Stimulated activated CD4-positive, alpha-beta T cell treated with anti-CD3 and anti-CD28 coated beads, Interleukin-2, amount 100 ng/mL, for 4 hours (primary cell): Measurements from ENCODE around the gene DHRSX.
"Not testable (repeated sequence)": the region's sequence is repeated elsewhere in the genome, so short reads cannot be mapped to it uniquely, and the experiment has no call there.

Experiments used
- DNase-seq: peaks from one replicate; pipeline ENCODE4 v3.0.0-alpha.2; 2020; ENCODE audit warnings: low read depth

The DHRSX gene

DNA sequence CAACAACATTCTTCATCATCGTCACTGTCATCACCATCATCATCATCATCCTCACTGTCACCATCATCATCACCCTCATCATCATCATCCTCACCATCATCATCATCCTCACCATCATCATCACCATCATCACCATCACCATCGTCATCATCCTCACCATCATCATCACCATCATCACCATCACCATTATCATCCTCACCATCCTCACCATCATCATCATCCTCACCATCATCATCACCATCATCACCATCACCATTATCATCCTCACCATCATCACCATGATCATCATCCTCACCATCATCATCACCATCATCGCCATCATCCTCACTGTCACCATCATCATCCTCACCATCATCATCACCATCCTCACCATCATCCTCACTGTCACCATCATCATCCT, 18.9 kb upstream of the DHRSX start:
- not testable (repeated sequence) for DNase-seq

DNA sequence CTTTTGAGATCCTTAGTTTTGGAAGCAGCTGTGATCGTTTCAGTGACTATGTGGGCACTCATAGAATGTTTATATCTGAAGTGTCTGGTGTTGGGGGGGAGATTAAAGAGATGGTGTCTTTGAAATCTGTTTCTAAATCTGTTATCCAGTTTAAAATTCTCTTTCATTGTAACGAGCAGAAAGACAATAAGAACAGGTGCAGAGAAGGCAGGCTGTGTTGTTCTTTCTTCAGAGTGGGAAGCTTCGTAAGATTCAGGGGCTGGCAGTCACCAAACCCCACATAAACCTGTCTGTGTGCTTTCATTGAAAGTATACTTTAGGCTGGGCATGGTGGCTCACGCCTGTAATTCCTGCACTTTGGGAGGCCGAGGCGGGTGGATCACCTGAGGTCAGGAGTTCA, 16.3 kb upstream of the DHRSX start:
- no peak for DNase-seq

DNA sequence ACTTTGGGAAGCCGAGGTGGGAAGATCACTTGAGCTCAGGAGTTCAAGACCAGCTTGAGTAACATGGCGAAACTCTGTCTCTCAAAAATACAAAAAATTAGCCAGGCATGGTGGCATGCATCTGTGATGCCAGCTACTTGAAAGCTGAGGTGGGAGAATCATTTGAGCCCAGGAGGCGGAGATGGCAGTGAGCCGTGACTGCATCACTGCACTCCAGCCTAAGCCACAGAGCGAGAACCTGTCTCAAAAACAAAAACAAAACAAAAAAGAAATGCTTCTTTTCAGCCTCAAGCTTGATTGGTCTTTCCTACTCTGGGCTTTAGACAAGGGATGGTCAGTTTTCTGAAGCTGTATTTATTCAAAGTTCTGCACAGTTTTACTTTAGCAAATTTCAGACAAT, 15.8 kb upstream of the DHRSX start:
- DNase-seq = no peak

DNA sequence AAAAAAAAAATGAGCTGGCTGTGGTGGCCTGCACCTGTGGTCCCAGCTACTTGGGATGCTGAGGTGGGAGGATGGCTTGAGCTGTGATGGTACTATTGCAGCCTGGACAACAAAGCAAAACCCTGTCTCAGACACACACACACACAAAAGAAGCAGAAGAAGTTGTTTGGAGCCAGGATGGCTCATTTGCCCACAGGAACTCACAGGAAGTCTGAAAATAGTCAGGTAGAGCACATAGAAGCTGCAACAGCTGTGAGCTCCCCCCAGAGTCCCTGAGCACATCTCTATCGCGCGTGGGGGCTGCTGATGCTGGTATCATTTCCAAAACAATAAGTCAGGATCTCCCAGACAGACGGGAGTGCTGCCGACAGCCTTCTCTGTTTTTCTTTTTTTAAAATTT, 13.4 kb upstream of the DHRSX start:
- no peak for DNase-seq

DNA sequence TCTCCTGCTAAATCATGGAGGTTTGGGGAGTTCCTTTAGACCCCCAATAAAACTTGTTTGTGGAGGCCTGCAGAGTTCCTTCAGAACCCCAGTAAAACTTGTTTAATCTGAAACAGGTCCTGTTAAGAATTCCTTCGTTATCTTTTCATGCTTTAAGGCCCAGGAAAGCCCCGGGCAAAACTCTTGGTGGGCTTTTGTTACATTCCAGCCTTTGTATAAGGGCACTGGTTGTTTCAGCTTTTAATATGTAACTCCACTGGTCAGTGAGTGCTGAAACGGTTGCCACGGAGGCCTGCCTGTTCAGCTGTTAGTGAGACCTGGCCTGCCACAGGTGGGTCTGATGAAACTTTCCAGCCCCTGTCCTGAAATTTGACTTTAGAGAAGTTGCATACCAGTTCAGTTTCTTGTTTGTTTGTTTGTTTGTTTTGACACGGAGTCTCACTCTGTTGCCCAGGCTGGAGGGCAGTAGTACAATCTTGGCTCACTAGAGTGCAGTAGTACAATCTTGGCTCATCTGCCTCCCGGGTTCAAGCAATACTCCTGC, 12.4 kb upstream of the DHRSX start:
- no peak for DNase-seq

DNA sequence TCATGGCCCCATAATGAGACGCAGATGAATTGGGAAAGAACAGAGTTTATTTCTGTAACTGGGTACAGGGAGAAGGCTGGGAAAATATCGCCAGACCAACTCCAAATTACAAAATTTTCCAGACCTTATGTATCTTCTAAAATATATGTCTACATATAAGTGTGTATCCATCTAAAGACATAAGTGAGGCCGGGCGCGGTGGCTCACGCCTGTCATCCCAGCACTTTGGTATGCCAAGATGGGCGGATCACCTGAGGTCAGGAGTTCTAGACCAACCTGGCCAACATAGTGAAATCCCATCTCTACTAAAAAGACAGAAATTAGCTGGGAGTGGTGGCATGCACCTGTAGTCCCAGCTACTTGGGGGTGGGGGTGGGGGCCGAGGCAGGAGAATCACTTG, 11.7 kb upstream of the DHRSX start:
- no peak for DNase-seq

DNA sequence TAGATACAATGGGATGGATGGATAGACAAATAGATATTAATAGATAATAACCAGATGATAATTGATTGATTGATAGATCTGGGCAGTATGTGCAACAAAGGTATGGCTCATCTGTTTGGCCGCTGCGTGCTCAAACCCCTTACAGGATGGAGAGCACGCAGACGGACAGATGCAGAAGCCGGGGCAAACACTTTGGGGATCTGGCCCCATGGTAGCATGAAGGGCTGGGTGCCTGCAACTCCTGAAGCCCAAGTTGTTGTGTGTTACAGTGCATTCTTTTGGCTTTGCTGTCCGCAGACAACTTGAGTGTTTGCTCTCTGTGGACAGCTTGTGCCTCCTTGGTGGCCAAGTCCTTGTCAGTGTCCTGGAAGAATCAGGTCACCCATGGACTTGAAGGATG, 10.6 kb upstream of the DHRSX start:
- no peak for DNase-seq

DNA sequence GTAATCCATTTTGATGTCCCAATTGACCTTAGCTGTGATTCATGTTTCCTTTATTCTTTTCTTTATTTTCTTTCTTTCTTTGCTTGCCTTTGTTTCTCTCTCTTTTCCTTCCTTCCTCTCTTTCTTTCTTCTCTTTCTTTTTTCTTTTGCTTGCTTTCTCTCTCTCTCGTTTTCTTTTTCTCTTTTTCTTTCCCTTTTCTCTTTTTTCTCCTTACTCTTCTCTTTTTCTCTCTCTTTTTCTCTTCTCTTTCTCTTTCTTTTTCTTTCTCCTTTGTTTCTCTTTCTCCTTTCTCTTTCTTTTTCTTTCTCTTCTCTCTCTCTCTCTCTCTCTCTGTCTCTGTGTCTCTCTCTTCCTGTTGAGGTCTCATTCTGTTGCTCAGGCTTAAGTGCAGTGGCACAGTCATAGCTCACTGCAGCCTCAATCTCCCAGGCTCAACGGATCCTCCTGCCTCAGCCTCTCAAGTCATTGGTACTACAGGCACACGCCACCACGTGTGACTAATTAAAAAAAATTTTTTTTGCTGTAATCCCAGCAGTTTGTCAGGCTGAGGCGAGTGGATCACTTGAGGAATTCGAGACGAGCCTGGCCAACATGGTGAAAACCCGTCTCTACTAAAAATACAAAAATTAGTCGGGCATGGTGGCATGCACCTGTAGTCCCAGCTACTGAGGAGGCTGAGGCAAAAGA, 8.0 kb upstream of the DHRSX start:
- no peak for DNase-seq

DNA sequence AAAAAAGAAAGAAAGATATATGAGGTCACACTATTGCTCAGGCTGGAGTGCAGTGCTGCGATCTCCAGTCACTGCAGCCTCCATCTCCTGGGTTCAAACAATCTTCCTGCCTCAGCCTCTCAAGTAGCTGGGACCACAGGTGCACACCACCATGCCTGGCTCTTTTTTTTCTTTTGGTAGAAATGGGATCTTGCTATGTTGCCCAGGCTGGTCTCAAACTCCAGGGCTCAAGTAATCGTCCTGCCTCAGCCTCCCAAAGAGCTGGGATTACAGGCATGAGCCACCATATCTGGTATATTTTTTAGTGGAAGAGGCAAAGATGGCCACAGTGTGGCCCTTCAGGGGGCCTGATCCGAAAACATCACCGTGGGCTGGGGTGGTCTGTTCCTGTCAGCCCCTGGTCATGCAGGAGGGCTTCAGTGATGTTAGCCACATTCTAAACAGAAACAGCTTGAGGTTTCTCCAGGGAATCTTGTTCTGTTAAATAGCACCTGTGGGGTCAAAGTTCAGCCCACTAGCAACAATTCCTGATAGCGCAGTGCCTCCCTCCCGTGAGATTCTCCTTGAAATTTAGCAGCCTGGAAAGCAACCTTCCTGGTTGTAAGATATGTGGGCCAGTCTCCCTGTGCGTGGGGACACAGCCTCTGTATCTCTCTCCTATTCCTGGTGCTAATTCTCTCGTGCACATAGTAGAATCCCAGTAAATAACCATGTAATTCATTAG, 7.3 kb upstream of the DHRSX start:
- no peak for DNase-seq

DNA sequence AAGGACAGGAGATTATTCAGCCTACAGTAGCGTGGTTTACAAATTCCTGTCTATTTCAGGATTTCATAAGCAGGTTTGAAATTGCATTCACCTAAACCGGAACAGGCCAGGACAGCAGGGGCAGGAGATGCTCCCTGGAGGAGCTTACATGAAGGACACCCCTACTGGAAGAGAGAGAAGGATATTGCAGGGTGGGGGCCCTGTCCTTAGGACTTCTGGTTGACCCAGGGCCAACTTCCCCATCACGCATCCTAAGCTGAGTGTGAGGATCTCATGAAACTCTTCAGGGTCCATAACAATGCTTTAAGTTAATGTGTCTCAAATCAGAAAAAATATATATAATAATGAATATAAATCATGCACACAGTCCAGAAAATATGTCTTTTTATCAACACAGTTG, 6.4 kb upstream of the DHRSX start:
- DNase-seq = no peak

DNA sequence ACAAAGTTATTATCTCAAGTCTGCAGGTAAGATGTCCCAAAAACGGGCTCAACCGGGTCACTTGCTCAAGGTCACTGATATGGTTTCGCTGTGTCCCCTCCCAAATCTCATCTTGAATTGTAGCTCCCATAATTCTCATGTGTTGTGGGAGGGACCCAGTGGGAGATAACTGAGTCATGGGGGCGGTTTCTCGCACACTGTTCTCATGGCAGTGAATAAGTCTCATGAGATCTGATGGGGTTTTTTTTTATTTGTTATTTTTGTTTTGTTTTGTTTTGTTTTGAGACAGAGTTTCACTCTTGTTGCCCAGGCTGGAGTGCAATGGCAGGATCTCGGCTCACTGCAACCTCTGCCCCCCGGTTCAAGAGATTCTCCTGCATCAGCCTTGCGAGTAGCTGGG, 4.6 kb upstream of the DHRSX start:
- not testable (repeated sequence) for DNase-seq

DNA sequence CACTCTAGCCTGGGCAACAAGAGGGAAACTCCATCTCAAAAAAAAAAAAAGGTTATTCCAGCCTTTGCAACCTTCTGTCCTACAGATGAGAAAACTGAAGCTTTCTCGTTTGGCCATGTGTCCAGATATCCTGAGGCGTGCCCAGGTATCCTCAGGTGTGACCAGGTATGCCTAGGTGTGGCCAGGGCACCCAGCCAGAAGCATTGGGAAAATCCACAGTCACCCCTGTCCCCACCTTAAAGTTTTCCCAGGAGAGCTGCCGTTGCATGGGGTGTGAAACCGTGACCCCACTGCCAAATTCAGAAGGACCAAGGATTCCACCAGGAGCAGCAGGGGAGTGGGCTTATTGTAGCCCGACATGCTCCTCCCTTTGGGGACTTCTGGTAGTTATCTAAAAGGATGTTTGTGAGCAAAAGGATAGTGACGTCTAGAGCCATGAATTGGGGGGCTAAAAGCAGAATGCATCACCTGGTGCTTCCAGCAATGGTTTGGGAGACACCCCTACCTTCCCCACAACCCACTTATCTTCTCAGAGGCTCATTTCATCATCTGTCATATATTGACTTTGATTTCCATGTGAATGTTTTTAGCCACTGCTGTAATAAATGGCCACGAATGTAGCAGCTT, 4.0 kb upstream of the DHRSX start:
- DNase-seq = no peak

DNA sequence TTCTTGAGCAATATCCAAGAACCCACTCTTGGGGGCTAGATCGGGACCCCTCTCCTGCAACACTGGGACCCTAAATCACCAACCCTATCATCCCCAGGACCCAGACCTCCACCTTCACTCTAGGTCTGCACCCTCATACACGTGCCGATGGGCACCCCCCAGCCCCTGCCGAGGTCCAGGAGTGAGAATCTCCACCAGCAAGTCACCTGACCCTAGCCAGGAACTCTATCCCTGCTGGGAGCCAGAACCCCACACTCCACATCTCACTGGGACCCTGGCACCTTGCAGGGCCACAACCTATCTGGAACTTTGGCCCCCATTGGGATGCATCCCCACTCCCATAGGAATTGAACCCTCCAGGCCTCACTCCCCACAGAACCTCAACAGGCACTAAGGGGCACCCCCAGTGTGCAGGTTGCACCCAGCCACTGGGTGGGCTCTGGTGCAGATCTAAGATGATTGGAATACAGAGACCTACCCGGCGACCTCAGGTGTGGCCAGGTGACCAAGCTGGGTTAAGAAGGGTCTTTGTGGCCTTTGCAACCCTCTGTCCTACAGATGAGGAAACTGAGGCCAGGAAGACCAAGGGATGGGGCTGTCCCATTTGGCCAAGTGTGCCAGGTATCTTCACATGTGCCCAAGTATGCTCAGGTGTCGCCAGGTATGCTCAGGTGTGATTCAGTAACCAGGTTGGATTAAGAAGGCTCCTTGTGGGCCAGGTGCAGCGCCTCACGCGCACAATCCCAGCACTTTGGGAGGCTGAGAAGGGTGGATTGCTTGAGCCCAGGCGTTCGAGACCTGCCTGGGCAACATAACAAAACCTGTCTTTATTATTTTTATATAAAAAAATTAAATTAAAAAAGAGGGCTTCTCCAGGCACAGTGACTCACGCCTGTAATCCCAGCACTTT, 3.1 kb upstream of the DHRSX start:
- no peak for DNase-seq

DNA sequence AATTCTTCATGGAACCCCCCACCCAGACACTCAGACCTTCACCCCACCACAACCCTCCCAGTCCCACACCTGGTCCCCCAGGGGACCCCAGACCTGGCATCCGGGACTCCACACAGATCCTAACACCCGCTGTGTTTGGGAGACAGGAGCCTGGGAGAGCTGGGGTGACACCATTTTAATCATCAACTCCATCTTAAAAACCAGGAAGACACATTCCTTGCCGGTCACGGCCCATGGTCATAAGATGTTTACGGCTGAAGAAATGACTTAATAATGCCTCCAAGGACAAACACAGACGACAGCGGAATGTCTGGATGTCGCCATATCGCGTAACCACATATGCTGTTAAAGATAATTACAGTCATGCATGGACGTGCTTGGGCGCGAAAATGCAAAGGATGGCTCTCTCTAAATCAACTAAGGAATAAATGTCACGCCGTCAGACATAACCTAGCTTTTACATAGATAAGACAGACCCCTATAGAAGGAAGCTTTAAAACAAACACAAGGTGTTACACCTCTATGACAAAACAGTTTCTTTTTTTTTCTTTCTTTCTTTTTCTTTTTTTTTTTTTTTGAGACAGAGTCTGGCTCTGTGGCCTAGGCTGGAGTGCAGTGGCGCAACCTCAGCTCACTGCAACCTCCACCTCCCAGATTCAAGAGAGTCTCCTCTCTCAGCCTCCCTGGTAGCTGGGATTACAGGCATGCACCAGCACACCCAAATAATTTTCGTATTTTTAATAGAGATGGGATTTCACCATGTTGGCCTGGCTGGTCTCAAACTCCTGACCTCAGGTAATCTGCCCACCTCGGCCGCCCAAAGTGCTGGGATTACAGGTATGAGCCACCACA, 2.1 kb upstream of the DHRSX start:
- DNase-seq = no peak

DNA sequence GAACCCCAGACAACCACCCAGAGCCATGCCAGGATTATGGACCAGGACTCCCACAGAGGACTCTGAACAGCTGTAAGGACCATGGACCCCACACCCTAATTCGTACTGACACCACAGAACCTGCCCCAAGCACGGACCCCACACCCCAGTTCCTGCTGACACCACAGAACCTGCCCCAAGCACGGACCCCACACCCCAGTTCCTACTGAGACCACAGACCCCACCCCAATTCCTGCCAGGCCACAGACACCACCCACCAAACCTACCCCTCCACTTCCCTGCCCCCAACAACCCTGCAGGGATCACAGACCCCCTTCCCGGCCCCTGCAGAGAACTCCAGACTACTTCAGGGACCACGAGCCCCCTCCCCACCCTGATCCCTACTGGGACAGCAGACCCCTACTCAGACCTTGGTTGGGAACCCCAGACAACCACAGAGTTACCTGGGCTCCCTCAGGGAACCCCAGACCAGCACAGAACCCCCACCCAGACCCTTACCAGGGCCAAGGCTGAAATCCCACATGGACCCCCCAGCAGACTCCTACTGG, 1.4 kb upstream of the DHRSX start:
- no peak for DNase-seq

DNA sequence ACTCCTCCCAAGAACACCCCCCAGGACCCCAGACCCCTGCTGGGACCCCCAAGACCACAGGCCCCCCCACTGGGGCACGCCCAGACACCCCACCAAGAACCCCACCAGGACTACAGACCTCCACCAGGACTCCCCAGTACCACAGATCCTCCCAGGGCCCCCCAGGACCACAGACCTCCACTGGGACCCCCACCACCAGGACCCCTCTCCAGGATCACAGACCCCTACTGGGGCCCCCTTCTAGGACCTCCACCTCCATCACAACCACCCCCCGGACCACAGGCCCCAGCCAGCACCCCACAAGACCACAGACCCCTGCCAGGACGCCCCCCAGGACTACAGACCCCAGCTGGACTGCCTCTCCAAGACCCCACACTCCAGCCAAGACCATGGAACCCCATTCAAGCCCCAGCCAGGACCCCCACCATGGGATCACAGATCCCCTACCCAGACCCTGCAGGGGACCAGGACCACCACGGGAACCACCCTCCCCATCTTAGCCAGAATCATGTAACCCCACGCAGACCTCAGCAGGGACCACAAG, 855 bp upstream of the DHRSX start:
- DNase-seq = no peak

DNA sequence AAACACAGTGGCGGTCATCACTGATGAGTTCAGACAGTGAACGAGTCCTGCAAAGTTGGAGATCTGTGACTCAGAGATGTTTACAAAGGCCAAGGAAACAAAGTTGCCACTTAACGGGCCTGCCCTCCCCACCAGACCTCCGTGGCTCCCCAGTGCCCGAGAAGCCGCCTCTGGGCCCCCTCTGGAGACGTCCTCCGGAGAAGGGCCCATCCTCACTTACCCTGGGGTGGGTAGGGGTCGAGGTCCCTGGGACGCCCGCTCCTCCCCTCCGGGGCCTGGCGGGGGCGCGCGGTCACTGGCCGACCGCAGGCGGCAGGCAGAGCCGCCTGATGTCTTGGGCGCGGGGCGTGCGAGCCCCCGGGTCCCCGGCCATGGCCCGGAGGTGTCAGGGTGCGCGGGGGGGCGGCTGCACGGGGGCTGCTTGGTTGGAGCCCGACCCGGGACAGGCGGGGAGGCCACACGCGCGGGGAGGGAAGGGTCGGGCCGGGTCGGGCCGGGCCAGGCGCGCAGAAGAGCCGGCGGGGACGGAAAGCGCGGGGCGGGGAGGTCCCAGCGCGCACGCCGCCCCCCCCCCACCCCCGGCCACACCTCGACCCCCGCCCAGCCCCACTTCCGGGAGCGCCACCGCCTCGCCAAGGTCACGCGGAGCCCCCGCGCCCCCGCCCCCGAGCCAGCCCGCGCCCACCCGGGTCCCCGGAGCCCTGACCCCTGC, 529 bp downstream of the DHRSX start:
- no peak for DNase-seq

DNA sequence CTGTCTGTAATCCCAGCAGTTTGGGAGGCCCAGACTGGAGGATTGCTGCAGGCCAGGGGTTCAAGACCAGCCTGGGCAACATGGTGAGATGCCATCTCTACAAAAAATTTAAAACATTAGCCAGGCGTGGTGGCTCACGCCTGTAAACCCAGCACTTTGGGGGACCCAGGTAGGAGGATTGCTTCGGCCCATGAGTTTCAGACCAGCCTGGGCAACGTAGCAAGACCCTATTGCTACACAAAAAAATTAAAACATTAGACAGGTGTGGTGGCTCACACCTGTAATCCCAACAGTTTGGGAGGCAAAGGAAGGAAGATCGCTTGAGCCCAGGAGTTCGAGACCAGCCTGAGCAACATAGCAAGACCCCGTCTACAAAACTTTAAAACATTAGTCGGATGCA, 1.3 kb downstream of the DHRSX start:
- DNase-seq = no peak

DNA sequence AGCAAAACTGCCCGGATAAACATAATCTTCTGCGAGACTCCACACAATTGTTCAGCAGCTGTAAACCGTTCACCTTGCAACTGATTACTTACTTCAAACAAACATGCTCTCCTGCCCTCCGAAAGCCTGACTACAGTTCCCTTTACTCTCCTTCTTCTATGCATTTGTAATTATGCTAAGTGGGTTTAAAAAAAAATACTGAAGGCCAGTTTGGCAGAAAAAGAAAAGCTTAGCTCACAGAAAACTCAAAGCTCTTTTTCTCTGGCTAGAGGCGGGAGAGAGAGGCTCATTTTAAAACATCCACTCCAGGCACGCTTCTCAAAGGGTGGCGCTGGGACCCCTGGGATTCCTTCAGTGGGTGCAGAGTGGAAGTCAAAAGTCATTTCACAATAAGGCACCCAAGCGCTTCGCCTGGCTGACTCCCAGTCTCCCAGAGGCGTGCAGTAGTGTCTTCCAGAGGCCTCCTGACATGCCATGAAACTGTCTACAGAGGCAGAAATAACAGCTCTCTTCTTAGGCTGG, 1.9 kb downstream of the DHRSX start:
- DNase-seq = no peak
